Measurements from ENCODE around the gene NKX6-2. TPM values are rescaled to one million over a fixed set of nuclear protein-coding genes. Genes with fewer than 3 reads are reported as not detected.

Gene NKX6-2
- total and polyA plus RNA-seq, 10 of the 15 experiments (the other 5 are each of a cell fraction or from before 2014, with no cell fraction given): 0.45 to 1.8 TPM; not detected in 8

DNA sequence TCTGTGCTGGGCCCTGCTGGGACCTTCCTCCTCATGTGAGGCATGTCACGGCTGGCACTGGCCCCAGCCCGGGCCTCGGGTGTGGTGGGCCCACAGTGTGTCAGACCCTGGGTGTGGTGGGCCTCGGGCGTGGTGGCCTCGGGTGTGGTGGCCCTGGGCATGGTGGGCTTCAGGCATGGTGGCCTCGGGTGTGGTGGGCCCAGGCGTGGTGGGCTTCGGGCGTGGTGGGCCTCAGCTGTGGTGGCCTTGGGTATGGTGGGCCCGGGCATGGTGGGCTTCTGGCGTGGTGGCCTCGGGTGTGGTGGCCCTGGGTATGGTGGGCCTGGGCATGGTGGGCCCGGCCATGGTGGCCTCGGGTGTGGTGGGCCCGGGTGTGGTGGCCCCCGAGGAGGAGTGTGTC, 40.4 kb downstream of the NKX6-2 start:
- Histone ChIP-seq H3K27me3 (replicated peaks in 1 of 2; ENCODE audit: control insufficient read depth in 2 of 2, insufficient read depth in 2 of 2, low read length in 1 of 2) (no peaks in the 10 kb centered on the region), H3K36me3 (ENCODE audit: control insufficient read depth in 2 of 2, insufficient read depth in 2 of 2, low read length in 1 of 2) (peaks cover 0 to 3% of the 10 kb centered on the region in 2 experiments; a peak in 2 of 4 replicates), H4K20me1 (ENCODE audit: control insufficient read depth, insufficient read depth) (no peaks in the 10 kb centered on the region), H3K4me2 (ENCODE audit: control insufficient read depth, insufficient read depth) (no peak overlapping the region), H3K9ac (ENCODE audit: control insufficient read depth, insufficient read depth, low read length) (no peak overlapping the region), H3K27ac (ENCODE audit: control insufficient read depth, insufficient read depth) (no peak overlapping the region), H3K4me3 (no peak overlapping the region), H3K9me3 (replicated peaks; ENCODE audit: control insufficient read depth, insufficient read depth, low read length) (no peaks in the 10 kb centered on the region; the same call in 2 of the 3 replicates), H3K4me1 (ENCODE audit: control insufficient read depth, insufficient read depth, low read length) (no peaks in the 10 kb centered on the region), H3K79me2 (ENCODE audit: control insufficient read depth, insufficient read depth, low read length) (no peaks in the 10 kb centered on the region), H2AFZ (ENCODE audit: control insufficient read depth, low read depth, low read length) (no peak overlapping the region)
- DNase-seq (ENCODE audit: low read depth, low spot score) (no peak), ATAC-seq (no peak), FAIRE-seq (no peak)
- RAD21 ChIA-PET (ENCODE audit: unreplicated experiment): no interaction called here
- in situ Hi-C loops (cut with MboI) (no loop called here), intact Hi-C loops (cut with micrococcal nuclease; ENCODE audit: unreplicated experiment) (no loop called here)
- SMC1A ChIA-PET (ENCODE audit: uncharacterized antibody, unreplicated experiment): no interaction called here
- no TSS peak for BruUV-seq (replicated peaks)
- WGBS (ENCODE audit: insufficient coverage, insufficient replicate concordance, low lambda C conversion rate, missing lambda C conversion rate): 88% methylated on average over 16 of the region's 17 CpGs
- POLR2A ChIA-PET: no interaction called here
- CTCF ChIA-PET: no interaction called here
- TF ChIP-seq SUPT20H (IDR thresholded peaks at IDR 0.05; ENCODE audit: borderline replicate concordance, control insufficient read depth, low read depth, low read length) (no peak), SREBF1 (IDR thresholded peaks at IDR 0.05; ENCODE audit: low read length) (no peak), PRDM15 (CRISPR knock-in tag; IDR thresholded peaks at IDR 0.05) (no peak), BACH1 (IDR thresholded peaks at IDR 0.05; ENCODE audit: borderline replicate concordance) (no peak), ZNF274 (IDR thresholded peaks at IDR 0.05; ENCODE audit: insufficient read depth, insufficient read length) (no peak), ZBTB4 (CRISPR knock-in tag; IDR thresholded peaks at IDR 0.05) (no peak), ZSCAN29 (IDR thresholded peaks at IDR 0.05) (no peak), ASH2L (IDR thresholded peaks at IDR 0.05; ENCODE audit: borderline replicate concordance, low read depth) (no peak), BMI1 (IDR thresholded peaks at IDR 0.05; ENCODE audit: borderline replicate concordance) (no peak), CBX3 (IDR thresholded peaks at IDR 0.05; ENCODE audit: borderline replicate concordance, low read depth) (no peak), HDAC6 (IDR thresholded peaks at IDR 0.05; ENCODE audit: unreplicated experiment) (no peak), KDM1A (IDR thresholded peaks at IDR 0.05; ENCODE audit: borderline replicate concordance) (no peak), ATF7 (IDR thresholded peaks at IDR 0.05; ENCODE audit: low read depth) (no peak), MEF2A (IDR thresholded peaks at IDR 0.05; ENCODE audit: insufficient read depth, low read depth, low read length) (no peak), TAF1 (IDR thresholded peaks at IDR 0.05; ENCODE audit: borderline replicate concordance, low read depth, low read length) (no peak), E2F4 (IDR thresholded peaks at IDR 0.05; ENCODE audit: low read depth, low read length) (no peak)
- TF ChIP-seq, protein P1, sequence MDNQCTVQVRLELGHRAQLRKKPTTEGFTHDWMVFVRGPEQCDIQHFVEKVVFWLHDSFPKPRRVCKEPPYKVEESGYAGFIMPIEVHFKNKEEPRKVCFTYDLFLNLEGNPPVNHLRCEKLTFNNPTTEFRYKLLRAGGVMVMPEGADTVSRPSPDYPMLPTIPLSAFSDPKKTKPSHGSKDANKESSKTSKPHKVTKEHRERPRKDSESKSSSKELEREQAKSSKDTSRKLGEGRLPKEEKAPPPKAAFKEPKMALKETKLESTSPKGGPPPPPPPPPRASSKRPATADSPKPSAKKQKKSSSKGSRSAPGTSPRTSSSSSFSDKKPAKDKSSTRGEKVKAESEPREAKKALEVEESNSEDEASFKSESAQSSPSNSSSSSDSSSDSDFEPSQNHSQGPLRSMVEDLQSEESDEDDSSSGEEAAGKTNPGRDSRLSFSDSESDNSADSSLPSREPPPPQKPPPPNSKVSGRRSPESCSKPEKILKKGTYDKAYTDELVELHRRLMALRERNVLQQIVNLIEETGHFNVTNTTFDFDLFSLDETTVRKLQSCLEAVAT (IDR thresholded peaks at IDR 0.05): no peak

Data from GM12878 (cell line).